Glutamatergic neuron (in vitro differentiated cells): ENCODE measurements around the gene ZNF799. TPM values are rescaled to one million over a fixed set of nuclear protein-coding genes. Genes with fewer than 3 reads are reported as not detected.
"Not testable (repeated sequence)": the region's sequence is repeated elsewhere in the genome, so short reads cannot be mapped to it uniquely, and the experiment has no call there.

Experiments
- DNase-seq: peaks from one replicate; pipeline ENCODE4 v3.0.0; 2022
- H3K27ac Mint-ChIP-seq: one replicate; pipeline ENCODE4 v1.8.0; 2020; ENCODE audit warnings: mild to moderate bottlenecking, mixed read lengths, inconsistent platforms; ENCODE audit not compliant: unreplicated experiment
- H3K27me3 Mint-ChIP-seq: one replicate; pipeline ENCODE4 v1.8.0; 2020; ENCODE audit warnings: mild to moderate bottlenecking, moderate library complexity, mixed read lengths, inconsistent platforms; ENCODE audit not compliant: unreplicated experiment
- H3K36me3 Mint-ChIP-seq: one replicate; pipeline ENCODE4 v1.8.0; 2020; ENCODE audit warnings: mild to moderate bottlenecking, mixed read lengths, inconsistent platforms; ENCODE audit not compliant: unreplicated experiment
- H3K4me1 Mint-ChIP-seq: one replicate; pipeline ENCODE4 v1.8.0; 2020; ENCODE audit warnings: mild to moderate bottlenecking, low read depth, mixed read lengths, inconsistent platforms; ENCODE audit not compliant: unreplicated experiment
- H3K4me3 Mint-ChIP-seq: one replicate; pipeline ENCODE4 v1.8.0; 2020; ENCODE audit warnings: mild to moderate bottlenecking, mixed read lengths, inconsistent platforms; ENCODE audit not compliant: unreplicated experiment
- H3K9me3 Mint-ChIP-seq: one replicate; pipeline ENCODE4 v1.8.0; 2020; ENCODE audit warnings: mild to moderate bottlenecking, moderate library complexity, mixed read lengths, inconsistent platforms; ENCODE audit not compliant: unreplicated experiment
- total RNA-seq: library from RNA; stranded (reverse); fragmentation: NEBNext Ultra II Directional; extraction: Animal tissue kit (Norgen Biotek cat#: 25700); gene quantifications from one replicate; pipeline ENCODE4 v1.2.1, GENCODE V29; 2021; ENCODE audit not compliant: unreplicated experiment
- TF ChIP-seq, protein P1 (sequence below): fragments of 200-600 bp; sonication (generic); IDR thresholded peaks from one replicate; pipeline ENCODE4 v1.5.0; 2021; ENCODE audit not compliant: partially characterized antibody, unreplicated experiment

The ZNF799 gene
- total RNA-seq, 1 donor from 2014 or later, result 2.6 TPM

DNA sequence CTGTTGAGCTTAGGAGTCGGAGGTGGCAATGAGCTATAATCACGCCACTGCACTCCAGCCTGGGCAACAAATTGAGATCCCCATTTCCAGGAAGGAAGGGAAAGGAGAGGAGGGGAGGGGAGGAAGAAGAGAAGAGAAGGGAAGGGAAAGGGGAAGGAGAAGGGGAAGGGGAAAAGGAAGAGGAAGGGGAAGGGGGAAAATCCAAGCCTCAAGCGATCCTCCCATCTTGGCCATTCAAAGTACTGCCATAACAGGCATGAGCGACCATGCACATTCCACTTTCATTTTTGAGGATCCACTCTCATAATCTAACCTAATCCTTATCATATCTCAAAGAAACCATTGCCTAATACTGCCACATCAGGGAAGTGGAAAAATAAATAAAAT lies 24.8 kb upstream of the ZNF799 start:
- Mint-ChIP-seq H3K9me3 (peaks cover 12% of the 10 kb centered on the region), H3K27ac (no peak overlapping the region), H3K27me3 (no peaks in the 10 kb centered on the region), H3K36me3 (peaks cover 28% of the 10 kb centered on the region), H3K4me1 (no peaks in the 10 kb centered on the region), H3K4me3 (no peak overlapping the region)
- TF ChIP-seq, protein P1, sequence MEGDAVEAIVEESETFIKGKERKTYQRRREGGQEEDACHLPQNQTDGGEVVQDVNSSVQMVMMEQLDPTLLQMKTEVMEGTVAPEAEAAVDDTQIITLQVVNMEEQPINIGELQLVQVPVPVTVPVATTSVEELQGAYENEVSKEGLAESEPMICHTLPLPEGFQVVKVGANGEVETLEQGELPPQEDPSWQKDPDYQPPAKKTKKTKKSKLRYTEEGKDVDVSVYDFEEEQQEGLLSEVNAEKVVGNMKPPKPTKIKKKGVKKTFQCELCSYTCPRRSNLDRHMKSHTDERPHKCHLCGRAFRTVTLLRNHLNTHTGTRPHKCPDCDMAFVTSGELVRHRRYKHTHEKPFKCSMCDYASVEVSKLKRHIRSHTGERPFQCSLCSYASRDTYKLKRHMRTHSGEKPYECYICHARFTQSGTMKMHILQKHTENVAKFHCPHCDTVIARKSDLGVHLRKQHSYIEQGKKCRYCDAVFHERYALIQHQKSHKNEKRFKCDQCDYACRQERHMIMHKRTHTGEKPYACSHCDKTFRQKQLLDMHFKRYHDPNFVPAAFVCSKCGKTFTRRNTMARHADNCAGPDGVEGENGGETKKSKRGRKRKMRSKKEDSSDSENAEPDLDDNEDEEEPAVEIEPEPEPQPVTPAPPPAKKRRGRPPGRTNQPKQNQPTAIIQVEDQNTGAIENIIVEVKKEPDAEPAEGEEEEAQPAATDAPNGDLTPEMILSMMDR, result no peak
- no peak for DNase-seq

DNA sequence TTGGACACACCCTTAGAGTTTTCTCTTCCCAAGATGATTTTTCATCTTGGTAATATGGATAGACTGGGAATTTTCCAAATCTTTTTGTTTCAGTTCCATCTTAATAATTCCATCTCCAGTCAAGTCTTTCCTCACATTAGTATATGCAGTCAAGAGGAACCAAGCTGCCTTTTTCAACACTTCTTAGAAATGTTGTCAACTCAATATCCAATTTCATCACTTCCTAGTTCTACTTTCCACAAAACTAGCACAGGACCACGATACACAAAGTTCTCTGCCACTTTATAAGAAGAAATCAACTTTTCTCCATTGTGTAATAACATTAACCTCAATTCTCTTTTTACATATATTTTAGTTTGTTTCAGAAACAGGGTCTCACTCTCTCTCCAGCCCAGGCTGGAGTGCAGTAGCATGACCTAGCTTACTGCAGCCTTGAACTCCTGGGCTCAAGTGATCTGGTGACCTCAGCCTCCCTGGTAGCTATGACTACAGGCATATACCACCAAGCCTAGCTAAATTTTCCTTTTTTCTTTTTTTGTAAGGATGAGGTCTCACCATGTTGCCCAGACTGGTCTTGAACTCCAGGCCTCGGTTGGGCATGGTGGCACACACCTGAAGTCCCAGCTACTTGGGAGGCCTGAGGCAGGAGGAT lies 24.3 kb upstream of the ZNF799 start:
- Mint-ChIP-seq H3K9me3 (peaks cover 10% of the 10 kb centered on the region), H3K27me3 (peaks cover under 1% of the 10 kb centered on the region), H3K36me3 (peaks cover 27% of the 10 kb centered on the region), H3K4me3 (no peak overlapping the region), H3K4me1 (no peaks in the 10 kb centered on the region), H3K27ac (no peak overlapping the region)
- no peak for DNase-seq
- TF ChIP-seq, protein P1, result no peak

DNA sequence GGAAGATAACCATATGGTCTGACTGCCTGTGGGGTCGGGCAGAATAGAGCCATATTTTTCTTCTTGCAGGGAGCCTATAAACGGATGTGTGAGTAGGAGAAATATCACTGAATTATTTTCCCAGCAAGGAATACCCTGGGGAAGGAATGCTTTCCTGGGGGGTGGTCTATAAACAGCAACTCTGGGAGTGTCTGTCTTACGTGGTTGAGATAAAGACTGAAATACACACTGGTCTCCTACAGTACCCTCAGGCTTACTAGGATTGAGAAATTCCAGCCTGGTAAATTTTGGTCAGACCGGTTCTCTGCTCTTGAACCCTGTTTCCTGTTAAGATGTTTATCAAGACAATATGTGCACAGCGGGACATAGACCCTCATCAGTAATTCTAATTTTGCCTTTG lies 16.2 kb upstream of the ZNF799 start:
- not testable (repeated sequence) for H3K27ac Mint-ChIP-seq, DNase-seq, H3K4me1 Mint-ChIP-seq, H3K27me3 Mint-ChIP-seq, H3K4me3 Mint-ChIP-seq, H3K9me3 Mint-ChIP-seq
- peaks cover 27% of the 10 kb centered on the region for H3K36me3 Mint-ChIP-seq

DNA sequence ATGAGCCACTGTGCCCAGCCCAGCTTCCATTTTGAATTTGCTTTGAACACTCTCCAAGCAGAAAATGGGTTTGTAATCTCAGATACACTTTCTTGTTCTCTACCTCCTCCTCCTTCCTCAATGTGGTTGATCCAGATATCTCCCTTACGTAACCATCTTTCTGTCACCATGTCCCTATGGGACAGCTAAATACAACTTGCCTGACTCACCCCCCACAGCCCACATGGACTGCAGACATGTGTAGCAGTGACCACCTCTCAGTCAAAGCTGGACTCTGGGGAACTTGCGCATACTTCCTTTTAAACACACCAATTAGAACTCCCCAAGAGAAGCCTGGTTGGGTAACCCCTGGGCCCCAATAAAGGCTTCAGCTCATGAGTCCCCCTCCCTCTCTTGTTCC lies 10.8 kb upstream of the ZNF799 start:
- Mint-ChIP-seq H3K4me3 (peak overlapping the region; percentile 48), H3K4me1 (no peaks in the 10 kb centered on the region), H3K27ac (no peak overlapping the region)

DNA sequence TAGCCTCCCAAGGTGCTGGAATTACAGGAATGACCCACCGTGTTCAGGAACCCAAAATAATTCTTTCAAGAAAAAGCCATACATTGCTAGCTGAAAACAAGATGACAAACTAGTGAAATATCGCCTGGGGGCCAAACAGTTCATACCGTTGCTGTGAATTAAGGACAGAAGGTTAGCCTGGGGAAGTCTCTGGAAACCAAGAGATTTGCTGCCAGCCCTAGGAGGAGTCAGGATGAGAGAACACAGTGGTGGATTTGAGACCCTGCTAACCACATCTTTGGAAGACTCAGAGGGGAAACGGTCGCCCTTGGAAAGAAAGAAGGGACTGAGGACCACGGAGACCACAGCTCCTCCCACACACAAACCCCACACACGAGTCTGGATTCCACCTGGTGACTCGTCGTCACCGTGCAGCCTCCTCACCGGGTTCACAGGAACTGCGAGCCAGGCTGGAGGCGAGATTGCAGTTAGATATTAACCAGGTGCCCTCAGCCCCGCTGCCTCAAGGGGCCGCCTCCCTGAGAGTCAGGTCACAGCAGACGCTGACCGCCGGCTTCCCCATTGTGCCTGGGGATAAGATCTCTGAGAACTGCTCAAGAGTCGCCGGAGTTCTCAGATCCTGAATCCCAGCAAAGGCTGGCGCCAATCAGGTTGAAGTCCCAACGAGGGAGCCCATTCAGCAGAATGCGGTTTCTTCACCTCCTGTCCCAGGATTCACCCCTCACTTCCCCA lies 1.0 kb downstream of the ZNF799 start:
- Mint-ChIP-seq H3K9me3 (peaks cover 10% of the 10 kb centered on the region), H3K4me3 (peak overlapping the region; percentile 85), H3K27ac (peak overlapping the region; percentile 38)
- H3K4me1 Mint-ChIP-seq, H3K27me3 Mint-ChIP-seq, H3K36me3 Mint-ChIP-seq: not testable (repeated sequence)
- peak; percentile 24 for DNase-seq

More for the DNA sequence above, 10.8 kb upstream of the ZNF799 start:
- H3K9me3 Mint-ChIP-seq, result peaks cover 2% of the 10 kb centered on the region
- peaks cover 12% of the 10 kb centered on the region for H3K36me3 Mint-ChIP-seq
- DNase-seq, result no peak
- H3K27me3 Mint-ChIP-seq, result peaks cover 5% of the 10 kb centered on the region
- TF ChIP-seq, protein P1, result no peak

DNA sequence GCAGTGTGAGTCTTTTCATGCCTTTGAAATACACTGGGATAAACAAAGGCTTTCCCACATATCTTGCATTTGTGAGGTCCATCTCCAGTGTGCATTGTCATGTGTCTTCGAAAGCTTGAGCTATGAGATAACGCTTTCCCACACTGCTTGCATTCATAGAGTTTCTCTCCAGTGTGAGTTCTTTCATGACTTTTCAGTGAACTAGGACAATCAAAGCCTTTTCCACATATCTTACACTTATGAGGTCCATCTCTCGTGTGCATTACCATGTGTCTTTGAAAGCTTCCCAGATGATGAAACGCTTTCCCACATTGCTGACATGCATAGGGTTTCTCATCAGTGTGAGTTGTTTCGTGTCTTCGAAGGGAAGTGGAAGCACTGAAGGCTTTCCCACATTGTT lies 9.9 kb downstream of the ZNF799 start:
- H3K36me3 Mint-ChIP-seq, result peaks cover 32% of the 10 kb centered on the region
- not testable (repeated sequence) for H3K27me3 Mint-ChIP-seq, H3K4me3 Mint-ChIP-seq, H3K27ac Mint-ChIP-seq, H3K4me1 Mint-ChIP-seq, DNase-seq, H3K9me3 Mint-ChIP-seq

DNA sequence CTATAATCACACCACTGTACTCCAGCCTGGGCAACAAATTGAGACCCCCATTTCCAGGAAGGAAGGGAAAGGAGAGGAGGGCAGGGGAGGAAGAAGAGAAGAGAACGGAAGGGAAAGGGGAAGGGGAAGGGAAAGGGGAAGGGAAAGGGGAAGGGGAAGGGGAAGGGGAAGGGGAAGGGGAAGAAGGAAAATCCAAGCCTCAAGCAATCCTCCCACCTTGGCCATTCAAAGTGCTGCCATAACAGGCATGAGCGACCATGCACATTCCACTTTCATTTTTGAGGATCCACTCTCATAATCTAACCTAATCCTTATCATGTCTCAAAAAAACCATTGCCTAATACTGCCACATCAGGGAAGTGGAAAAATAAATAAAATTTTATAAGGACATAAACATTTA lies 14.7 kb downstream of the ZNF799 start:
- not testable (repeated sequence) for H3K27ac Mint-ChIP-seq, H3K4me3 Mint-ChIP-seq, H3K4me1 Mint-ChIP-seq, H3K9me3 Mint-ChIP-seq, DNase-seq, H3K27me3 Mint-ChIP-seq
- H3K36me3 Mint-ChIP-seq, result peaks cover 26% of the 10 kb centered on the region
